Hepatocyte (in vitro differentiated cells): ENCODE measurements around the gene IGFL2. TPM values are rescaled to one million over a fixed set of nuclear protein-coding genes. Genes with fewer than 3 reads are reported as not detected.

Source experiments
- DNase-seq: peaks from one replicate; pipeline ENCODE4 v3.0.0-alpha.2; 2016; ENCODE audit warnings: low spot score
- H2AFZ ChIP-seq: fragments of 200-600 bp; sonication (generic); 2 replicates; pipeline ENCODE4 v1.6.0; 2016; ENCODE audit warnings: antibody characterized with exemption, mild to moderate bottlenecking
- H3K27ac ChIP-seq: fragments of 200-600 bp; sonication (generic); 2 replicates; pipeline ENCODE4 v1.5.1; 2016; ENCODE audit warnings: mild to moderate bottlenecking
- H3K27me3 ChIP-seq: fragments of 200-600 bp; sonication (generic); 2 replicates; pipeline ENCODE4 v1.6.1; 2016
- H3K36me3 ChIP-seq: fragments of 200-600 bp; sonication (generic); replicated peaks from 2 replicates; pipeline ENCODE4 v1.5.1; 2016; ENCODE audit warnings: low read depth; ENCODE audit not compliant: insufficient read depth
- H3K4me1 ChIP-seq: fragments of 200-600 bp; sonication (generic); 2 replicates; pipeline ENCODE4 v1.5.1; 2016; ENCODE audit warnings: mild to moderate bottlenecking, moderate library complexity; ENCODE audit not compliant: insufficient read depth
- H3K4me2 ChIP-seq: fragments of 200-600 bp; sonication (generic); 2 replicates; pipeline ENCODE4 v1.6.0; 2016
- H3K4me3 ChIP-seq: fragments of 200-600 bp; sonication (generic); 2 replicates; pipeline ENCODE4 v1.5.1; 2016; ENCODE audit warnings: mild to moderate bottlenecking
- H3K79me2 ChIP-seq: fragments of 200-600 bp; sonication (generic); 2 replicates; pipeline ENCODE4 v1.6.0; 2017; ENCODE audit warnings: mild to moderate bottlenecking
- H3K9me2 ChIP-seq: fragments of 200-600 bp; sonication (generic); replicated peaks from 2 replicates; pipeline ENCODE4 v1.6.0; 2017; ENCODE audit warnings: mild to moderate bottlenecking; ENCODE audit not compliant: insufficient read depth
- H3K9me3 ChIP-seq: fragments of 200-600 bp; sonication (generic); 2 replicates; pipeline ENCODE4 v1.5.1; 2016; ENCODE audit warnings: low read depth, mild to moderate bottlenecking
- H4K20me1 ChIP-seq: fragments of 200-600 bp; sonication (generic); 2 replicates; pipeline ENCODE4 v1.6.0; 2016; ENCODE audit warnings: mild to moderate bottlenecking; ENCODE audit not compliant: insufficient read depth, poor library complexity, severe bottlenecking
- EZH2 ChIP-seq: fragments of 200-600 bp; sonication (generic); IDR thresholded peaks from 2 replicates; pipeline ENCODE4 v1.6.1; 2016; ENCODE audit warnings: antibody characterized with exemption, mild to moderate bottlenecking, borderline replicate concordance
- EZH2phosphoT487 ChIP-seq: fragments of 200-600 bp; sonication (generic); IDR thresholded peaks from one replicate; pipeline ENCODE4 v1.6.1; 2018; ENCODE audit warnings: antibody characterized with exemption, mild to moderate bottlenecking, low read depth, moderate library complexity; ENCODE audit not compliant: unreplicated experiment, severe bottlenecking
- WGBS: methylation state at CpG from one replicate; pipeline ENCODE4 v1.1.6; 2016; ENCODE audit warnings: low lambda C conversion rate; ENCODE audit errors: missing lambda C conversion rate; 5-methylcytosine and 5-hydroxymethylcytosine counted together
- polyA plus RNA-seq: library from polyadenylated mRNA; unstranded; fragments of >200 nt; fragmentation: Nextera tagmentation; extraction: Ambion mirVana; gene quantifications from 2 replicates; pipeline ENCODE4 v1.2.1, GENCODE V29; 2016
- total RNA-seq: library from RNA; depleted of rRNA; stranded (reverse); fragments of >200 nt; gene quantifications from 2 replicates; pipeline ENCODE4 v1.2.3, GENCODE V29; 2014
- TF ChIP-seq, protein P1 (sequence below): fragments of 200-600 bp; sonication (generic); IDR thresholded peaks from 2 replicates; pipeline ENCODE4 v1.5.1; 2016; ENCODE audit warnings: antibody characterized with exemption, mild to moderate bottlenecking; ENCODE audit not compliant: poor library complexity

IGFL2 gene
- total and polyA plus RNA-seq, 2 experiments from 2014 or later, result 15.2 to 22.9 TPM

DNA sequence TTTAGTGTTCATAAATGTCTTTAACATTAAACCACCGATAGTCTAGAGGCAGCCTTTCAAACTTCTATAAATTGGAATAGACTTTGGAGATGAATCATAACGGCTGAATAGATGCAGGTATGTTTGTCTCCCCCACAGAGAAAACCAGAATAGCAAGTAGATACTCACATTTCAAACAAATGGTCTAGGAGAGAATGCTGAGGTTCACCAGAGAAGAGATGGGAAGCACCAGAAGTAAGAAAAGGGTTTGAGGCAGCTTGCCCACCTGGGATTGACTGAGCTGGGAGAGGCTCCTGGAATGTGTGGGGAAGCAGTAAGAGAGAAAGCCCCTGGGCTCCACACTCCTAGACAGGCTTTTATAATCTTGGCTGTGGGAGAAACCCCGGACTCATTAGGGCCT lies 29.9 kb upstream of the IGFL2 start:
- H3K4me1 ChIP-seq, result peaks cover 8% of the 10 kb centered on the region
- H4K20me1 ChIP-seq, result no peaks in the 10 kb centered on the region
- TF ChIP-seq, protein P1, sequence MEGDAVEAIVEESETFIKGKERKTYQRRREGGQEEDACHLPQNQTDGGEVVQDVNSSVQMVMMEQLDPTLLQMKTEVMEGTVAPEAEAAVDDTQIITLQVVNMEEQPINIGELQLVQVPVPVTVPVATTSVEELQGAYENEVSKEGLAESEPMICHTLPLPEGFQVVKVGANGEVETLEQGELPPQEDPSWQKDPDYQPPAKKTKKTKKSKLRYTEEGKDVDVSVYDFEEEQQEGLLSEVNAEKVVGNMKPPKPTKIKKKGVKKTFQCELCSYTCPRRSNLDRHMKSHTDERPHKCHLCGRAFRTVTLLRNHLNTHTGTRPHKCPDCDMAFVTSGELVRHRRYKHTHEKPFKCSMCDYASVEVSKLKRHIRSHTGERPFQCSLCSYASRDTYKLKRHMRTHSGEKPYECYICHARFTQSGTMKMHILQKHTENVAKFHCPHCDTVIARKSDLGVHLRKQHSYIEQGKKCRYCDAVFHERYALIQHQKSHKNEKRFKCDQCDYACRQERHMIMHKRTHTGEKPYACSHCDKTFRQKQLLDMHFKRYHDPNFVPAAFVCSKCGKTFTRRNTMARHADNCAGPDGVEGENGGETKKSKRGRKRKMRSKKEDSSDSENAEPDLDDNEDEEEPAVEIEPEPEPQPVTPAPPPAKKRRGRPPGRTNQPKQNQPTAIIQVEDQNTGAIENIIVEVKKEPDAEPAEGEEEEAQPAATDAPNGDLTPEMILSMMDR, result no peak
- TF ChIP-seq EZH2phosphoT487 (no peak), EZH2 (no peak)
- WGBS, result 55% methylated on average over 3 of the region's 3 CpGs
- no peaks in the 10 kb centered on the region for H3K9me3 ChIP-seq
- no peaks in the 10 kb centered on the region for H3K36me3 ChIP-seq
- no peaks in the 10 kb centered on the region for H3K79me2 ChIP-seq
- H3K4me2 ChIP-seq, result no peak overlapping the region
- no peak overlapping the region for H3K27ac ChIP-seq
- H2AFZ ChIP-seq, result no peak overlapping the region
- DNase-seq, result no peak
- no peak overlapping the region for H3K4me3 ChIP-seq
- no peaks in the 10 kb centered on the region for H3K9me2 ChIP-seq
- peaks cover 3% of the 10 kb centered on the region for H3K27me3 ChIP-seq

DNA sequence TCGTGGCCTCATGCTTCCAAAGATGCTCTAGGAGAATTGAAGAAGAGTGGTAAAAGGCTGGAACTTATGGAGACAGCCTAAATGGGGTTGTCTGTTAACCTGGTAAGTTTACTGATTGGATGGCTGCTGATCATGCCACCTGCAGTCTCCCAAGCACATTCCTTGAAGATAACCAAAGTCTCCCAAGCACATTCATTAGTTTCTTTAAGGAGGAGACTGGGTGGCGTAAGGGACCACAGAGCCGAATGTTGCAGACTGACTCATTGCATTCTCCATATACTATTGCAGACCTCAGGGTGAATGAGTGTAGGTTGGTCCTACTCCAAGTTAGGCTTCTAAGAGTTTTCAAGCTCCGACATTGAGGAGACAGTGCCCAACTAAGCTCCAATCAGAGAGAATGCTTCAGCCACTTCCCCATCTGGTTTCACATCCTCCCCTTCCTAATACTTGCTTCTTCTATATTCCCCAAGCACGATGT lies 23.4 kb upstream of the IGFL2 start, which contains the start of gene IGFL3:
Gene IGFL3, minus strand, starts transcription at position 51 of the 478 bp plus-strand sequence. Its CDS starts 39 bp downstream, at position 12.
- Histone ChIP-seq H2AFZ (no peak within 1 kb of the TSS), H3K4me2 (no peak within 1 kb of the TSS), H3K4me1 (no peaks in the 10 kb centered on the region), H3K9me2 (no peaks in the 10 kb centered on the region), H3K36me3 (no peaks in the 10 kb centered on the region), H3K4me3 (no peak within 1 kb of the TSS), H3K9me3 (no peaks in the 10 kb centered on the region), H4K20me1 (no peaks in the 10 kb centered on the region), H3K79me2 (no peaks in the 10 kb centered on the region), H3K27me3 (no peaks in the 10 kb centered on the region), H3K27ac (peak within 1 kb of the TSS; percentile 50)
- no peak for DNase-seq
- 97% methylated on average over 5 of the region's 5 CpGs for WGBS
- TF ChIP-seq, protein P1, result no peak
- no peak for TF ChIP-seq EZH2phosphoT487
- TF ChIP-seq EZH2, result no peak

DNA sequence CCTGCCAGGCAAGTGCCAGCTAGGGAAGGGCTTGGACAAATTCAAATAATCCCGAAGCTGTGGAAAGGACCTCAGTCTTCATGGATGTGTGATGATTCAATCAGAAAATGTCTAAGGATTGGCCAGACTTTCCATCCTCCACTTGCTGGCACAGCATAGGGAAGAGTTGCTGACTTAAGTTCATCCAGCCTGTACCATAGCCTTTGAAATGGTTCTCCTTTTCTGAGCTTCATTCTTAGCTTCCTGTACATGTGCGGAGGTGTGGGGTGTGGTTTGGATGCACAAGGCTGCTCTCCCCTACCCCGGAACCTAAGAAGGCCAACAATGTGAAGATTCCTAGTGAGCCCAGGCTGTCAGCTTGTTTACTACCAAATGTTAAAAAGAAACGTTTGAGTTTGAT lies 22.6 kb upstream of the IGFL2 start:
- H3K27me3 ChIP-seq, result no peaks in the 10 kb centered on the region
- no peak overlapping the region for H3K4me2 ChIP-seq
- no peak overlapping the region for H3K4me3 ChIP-seq
- H3K9me3 ChIP-seq, result no peaks in the 10 kb centered on the region
- H2AFZ ChIP-seq, result no peak overlapping the region
- no peaks in the 10 kb centered on the region for H3K4me1 ChIP-seq
- no peaks in the 10 kb centered on the region for H3K79me2 ChIP-seq
- no peak for TF ChIP-seq EZH2phosphoT487
- TF ChIP-seq, protein P1, result no peak
- TF ChIP-seq EZH2, result no peak
- no peaks in the 10 kb centered on the region for H3K36me3 ChIP-seq
- H4K20me1 ChIP-seq, result no peaks in the 10 kb centered on the region
- no peak for DNase-seq
- no peaks in the 10 kb centered on the region for H3K9me2 ChIP-seq
- H3K27ac ChIP-seq, result no peak overlapping the region
- 87% methylated on average over 4 of the region's 4 CpGs for WGBS
